ENCODE data around the gene MRGPRG.

GRCh38 chr11:3191586-3192324 is 26.9 kb downstream of the MRGPRG start:
- no peak for TF ChIP-seq ZNF274 (IDR thresholded peaks at IDR 0.05; ENCODE audit: borderline replicate concordance, extremely low read depth, low read length)
- TF ChIP-seq E2F6 (IDR thresholded peaks at IDR 0.05), result no peak
- TF ChIP-seq HDAC2 (IDR thresholded peaks at IDR 0.05; ENCODE audit: borderline replicate concordance in 1 of 2, low read depth in 2 of 2, low read length in 2 of 2), result no peak
- TF ChIP-seq MAX (IDR thresholded peaks at IDR 0.05), result no peak
- TF ChIP-seq MAFK (IDR thresholded peaks at IDR 0.05; ENCODE audit: low read depth, low read length), result no peak
- TF ChIP-seq EGR1 (IDR thresholded peaks at IDR 0.05; ENCODE audit: borderline replicate concordance, low read depth, low read length), result no peak
- no peak for TF ChIP-seq USF2 (IDR thresholded peaks at IDR 0.05; ENCODE audit: low read length)
- no peak for TF ChIP-seq SIN3A (conservative IDR thresholded peaks at IDR 0.05 in 1 of 2, IDR thresholded peaks at IDR 0.05 in 1 of 2; ENCODE audit: low read depth in 1 of 2, low read length in 2 of 2)
- TF ChIP-seq RXRA (IDR thresholded peaks at IDR 0.05; ENCODE audit: insufficient read depth, low read depth, low read length), result no peak
